NCI-H1436 treated with DMSO at 0.1 percent for 48 hours (cell line): Measurements from ENCODE around the gene CAPN10.

Experiments
- DNase-seq: peaks from one replicate; lab custom pipeline; 2025; lab: John Stamatoyannopoulos, UW

Gene CAPN10

DNA sequence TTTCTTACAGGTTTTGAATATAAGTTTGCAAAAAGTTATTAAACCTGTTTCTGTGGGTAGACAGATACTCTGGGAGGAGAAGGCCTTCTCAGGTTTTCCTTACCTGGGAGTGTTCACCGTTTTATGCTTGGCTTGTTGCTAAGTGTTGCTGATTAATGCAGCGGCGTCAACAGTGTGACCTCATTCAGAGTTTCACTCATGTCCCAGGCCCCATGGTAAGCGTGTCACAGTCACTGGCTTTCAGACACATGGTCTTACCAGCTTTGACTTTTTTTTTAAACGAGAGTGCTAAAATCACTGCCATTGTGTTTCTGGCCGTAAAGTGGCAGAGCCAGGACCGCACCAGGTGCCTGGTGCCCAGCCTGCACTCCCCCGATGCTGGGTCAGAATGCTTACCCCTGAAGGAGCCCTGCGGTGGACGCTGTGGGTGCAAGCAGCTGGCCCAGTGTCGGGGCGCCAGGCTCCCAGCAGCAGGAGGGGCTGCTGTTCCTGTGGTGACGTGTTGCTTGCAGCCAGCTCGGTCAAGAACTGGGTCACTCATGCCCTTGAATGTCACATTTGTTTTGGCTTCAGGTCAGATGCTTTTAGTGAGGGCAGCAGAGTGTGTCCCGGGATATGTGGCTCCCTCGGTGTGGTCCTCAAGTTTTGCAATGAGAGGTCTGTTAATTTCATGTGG, 3.5 kb downstream of the CAPN10 start:
- no peak for DNase-seq

GRCh38 chr2:240590681-240591111, 4.2 kb downstream of the CAPN10 start:
- DNase-seq, result no peak

DNA sequence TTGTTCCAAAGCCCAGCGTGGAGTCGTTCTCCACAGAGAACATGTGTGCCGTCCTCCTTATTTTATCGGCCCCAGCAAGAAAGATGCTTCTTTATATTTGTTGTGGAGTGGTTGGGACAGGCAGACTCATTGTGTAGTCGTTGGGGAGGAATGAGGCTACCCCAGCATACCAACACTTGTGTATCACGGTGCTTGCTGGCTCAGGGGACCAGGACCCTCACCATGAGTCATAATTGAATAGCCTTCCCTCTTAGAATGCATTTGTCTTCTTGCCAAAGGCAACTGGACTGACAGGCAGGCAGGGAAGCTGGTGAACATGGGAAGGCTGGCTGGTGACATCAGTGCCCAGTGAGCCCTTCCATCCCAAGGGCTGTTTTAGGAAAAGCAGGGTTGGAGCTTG, 4.7 kb downstream of the CAPN10 start:
- DNase-seq, result no peak

GRCh38 chr2:240591784-240592183, 5.2 kb downstream of the CAPN10 start:
- DNase-seq, result no peak

DNA sequence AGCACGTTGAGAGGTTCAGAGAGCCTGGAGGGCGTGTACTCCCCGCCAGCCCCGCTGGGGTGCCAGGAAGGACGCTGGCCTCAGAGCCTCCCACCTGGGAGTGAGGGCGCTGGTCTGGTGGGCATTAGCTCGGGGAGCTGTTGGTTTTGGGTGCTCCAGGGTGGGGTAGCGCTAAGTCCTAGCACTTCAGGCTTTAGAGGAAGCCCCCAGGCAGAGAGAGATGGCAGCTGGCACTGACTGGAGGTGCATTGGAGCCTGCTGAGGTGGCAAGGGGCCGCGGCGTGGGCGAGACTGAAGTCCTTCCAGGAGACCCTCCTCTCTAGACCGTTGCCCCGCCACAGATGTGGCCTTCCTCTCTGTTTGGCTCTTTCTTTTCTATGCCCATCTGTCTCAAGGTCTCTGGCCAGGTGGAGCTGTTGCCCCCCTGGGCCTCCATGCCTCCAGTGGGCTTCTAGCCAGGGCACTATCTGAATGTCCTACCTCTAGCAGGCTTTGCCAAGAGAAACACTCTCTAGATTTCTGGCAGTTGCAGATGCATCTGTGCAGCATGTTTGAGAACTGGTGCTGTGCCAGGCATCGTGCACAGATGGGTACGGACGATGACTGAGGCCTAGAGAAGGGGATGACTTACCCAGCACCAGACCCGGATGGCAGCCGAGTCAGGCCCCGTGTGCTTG, 6.6 kb downstream of the CAPN10 start:
- DNase-seq, result no peak

- no peak for DNase-seq
Measured at GRCh38 chr2:240593703-240594451, 7.3 kb downstream of the CAPN10 start.

DNA sequence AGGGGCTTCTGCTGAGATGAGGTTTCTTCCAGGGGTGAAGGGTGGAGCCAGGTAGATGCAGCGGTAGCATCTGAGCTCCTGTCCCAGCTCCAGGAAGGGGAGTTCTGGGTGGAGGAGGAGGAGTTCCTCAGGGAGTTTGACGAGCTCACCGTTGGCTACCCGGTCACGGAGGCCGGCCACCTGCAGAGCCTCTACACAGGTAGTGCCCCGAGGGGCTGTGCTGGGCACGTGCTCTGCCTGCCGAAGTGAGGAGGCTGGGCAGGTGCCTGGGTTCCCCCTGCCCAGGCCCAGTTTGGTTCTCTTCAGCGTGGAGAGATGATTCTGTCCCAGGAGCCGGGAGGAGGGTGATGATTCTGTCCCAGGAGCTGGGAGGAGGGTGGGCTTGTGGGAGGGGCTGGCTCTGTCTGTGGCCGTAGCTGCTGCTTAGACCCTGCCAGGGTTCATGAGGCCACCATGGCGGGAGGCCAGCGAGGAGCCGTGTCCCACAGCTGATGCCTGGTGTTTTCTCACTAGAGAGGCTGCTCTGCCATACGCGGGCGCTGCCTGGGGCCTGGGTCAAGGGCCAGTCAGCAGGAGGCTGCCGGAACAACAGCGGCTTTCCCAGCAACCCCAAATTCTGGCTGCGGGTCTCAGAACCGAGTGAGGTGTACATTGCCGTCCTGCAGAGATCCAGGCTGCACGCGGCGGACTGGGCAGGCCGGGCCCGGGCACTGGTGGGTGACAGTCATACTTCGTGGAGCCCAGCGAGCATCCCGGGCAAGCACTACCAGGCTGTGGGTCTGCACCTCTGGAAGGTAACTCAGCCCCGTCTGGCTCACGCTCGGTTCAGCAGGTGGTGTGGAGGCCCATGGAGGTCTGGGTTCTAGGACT, 8.2 kb downstream of the CAPN10 start:
- DNase-seq, result no peak

DNA sequence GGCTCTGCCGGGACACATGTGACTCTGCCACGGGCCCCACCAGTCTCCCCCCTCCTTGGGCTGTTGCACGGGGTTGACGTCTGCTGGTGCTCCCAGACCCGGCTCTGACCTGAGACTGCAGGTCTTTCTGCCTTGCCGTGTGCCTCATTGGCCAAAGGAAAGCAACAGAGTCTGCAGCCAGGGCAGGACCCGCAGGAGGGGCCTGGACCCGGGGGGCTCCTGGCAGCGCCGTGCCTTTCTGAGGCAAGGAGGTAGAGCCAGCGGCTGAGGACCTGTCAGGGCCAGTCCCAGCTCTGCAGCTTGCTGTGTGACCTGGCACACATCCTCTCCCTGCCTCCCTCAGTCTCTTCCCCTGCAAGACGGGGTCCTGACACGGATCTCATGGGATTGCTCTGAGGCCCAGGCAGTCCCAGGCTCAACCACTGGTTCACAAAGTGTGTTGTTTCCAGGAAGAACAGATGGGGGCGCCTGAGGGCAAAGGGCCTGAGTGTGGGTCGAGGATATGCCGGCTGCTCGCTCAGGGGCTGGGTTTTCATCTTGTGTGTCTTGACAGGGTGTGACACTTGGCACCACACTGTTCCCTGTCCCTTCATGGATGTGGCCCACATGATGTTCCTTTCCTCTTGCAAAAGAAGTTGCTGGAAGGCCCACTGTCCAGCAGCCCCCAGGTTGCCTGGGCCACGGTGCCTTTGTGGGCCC, 9.0 kb downstream of the CAPN10 start:
- DNase-seq, result no peak

DNA sequence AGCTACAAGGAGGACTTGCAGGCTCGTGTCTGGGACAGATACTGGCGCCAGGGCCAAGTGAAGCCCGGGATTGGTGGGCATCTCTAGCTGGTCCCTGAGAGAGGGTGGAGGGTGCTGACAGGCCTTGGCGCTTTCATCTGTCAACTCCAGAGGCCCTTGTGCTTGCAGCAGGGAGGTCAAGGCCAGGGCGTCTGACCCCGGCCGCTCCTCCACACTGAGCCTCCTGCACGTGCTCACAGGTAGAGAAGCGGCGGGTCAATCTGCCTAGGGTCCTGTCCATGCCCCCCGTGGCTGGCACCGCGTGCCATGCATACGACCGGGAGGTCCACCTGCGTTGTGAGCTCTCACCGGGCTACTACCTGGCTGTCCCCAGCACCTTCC, 9.5 kb downstream of the CAPN10 start:
- no peak for DNase-seq

GRCh38 chr2:240596491-240596931, 10.0 kb downstream of the CAPN10 start:
- no peak for DNase-seq

DNA sequence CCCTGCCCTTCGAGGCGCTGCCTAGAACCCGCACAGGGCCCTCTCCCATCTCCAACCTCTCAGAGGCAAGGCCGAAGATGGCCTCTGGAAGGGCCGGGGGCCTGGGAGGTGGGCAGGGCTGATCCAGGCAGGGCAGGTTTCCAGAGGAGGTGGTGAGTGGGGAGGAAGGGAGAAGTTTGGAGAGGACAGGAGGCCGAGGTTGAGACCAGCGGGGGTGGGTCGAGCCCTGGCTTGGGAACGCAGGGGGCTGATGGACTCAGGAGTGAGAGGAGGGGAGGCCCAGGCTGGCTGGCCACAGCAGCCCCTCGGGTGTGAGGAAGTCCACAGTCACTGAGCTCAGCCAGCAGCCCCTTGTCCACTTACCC, 10.5 kb downstream of the CAPN10 start:
- no peak for DNase-seq

DNA sequence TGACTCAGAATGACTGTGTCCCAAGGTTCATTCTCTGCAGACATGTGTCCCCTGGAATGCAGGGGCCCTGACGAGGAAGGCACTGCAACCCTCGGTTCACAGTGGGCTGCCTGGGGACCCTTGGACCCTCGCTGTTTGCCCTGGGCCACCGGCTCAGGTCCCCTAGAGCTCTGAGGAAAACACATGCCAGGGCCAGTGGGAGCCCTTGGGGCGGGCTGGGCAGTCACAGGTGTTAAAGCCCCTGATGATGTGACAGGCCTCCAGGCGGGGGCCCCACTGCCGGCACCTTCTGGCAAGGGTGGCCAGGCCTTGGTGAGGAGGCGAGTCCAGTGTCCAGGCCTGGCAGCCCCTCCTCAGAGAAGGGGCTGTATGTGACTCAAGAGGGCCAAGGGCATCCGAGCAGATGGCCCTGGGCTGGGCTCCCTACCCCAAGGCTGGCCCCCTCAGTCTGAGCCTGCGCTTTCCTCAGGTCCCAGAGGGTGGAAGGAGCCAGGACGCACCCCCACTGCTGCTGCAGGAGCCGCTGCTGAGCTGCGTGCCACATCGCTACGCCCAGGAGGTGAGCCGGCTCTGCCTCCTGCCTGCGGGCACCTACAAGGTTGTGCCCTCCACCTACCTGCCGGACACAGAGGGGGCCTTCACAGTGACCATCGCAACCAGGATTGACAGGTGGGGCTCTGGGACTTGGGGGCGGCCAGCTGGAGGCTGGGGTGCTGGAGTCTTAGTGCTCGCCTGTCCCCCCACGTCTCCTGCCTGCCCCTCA, 11.1 kb downstream of the CAPN10 start:
- DNase-seq, result no peak

GRCh38 chr2:240598311-240598911, 11.9 kb downstream of the CAPN10 start:
- DNase-seq, result no peak

DNA sequence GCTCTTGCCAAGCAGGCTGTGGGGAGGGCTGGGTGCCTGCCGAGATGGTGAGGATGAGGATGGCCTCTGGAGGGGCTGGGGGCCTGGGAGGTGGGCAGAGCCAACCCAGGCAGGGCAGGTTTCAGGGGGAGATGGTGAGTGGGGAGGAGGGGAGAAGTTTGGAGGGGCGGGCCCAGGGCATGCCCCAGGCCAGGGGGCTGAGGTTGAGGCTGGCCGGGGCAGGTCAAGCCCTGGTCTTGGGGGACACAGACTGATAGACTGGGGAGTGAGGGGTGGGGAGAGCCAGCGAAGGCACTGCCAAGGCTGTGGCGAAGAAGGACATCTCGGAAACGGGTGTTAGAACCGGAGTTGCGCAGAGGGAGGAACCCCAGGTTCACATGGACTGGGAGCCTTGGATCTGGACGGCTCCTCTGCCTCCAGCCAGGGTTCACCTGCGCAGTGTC, 12.6 kb downstream of the CAPN10 start:
- DNase-seq, result no peak

DNA sequence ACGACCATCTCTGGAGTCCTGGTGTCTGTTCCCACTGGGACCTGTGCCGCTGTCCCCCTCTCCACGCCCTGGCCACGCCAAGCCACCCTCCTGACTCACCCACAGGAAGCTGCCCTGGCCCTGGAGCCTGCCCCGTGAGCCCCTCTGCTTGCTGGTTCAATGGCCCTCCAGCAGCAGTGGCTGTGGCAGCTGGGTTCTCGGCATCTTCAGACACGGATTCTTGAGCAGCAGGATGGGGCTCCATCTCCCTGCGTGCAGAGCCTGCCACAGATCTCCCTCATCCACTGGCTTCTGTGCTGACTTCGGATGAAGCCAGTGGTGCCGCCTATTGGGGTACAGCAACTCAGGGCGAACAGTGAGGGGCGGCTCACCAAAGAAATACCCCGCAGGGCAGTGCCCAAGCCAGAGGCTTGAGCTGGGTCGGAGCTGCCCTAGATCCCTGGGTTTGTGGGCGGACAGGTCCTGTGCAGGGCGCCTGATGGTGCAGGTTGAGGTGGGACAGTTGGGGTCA, 14.0 kb downstream of the CAPN10 start:
- DNase-seq, result no peak

- DNase-seq, result no peak
Measured at GRCh38 chr2:240601061-240601830, 14.7 kb downstream of the CAPN10 start.

GRCh38 chr2:240601831-240602160, 15.3 kb downstream of the CAPN10 start:
- DNase-seq, result no peak

GRCh38 chr2:240602266-240603050, 15.9 kb downstream of the CAPN10 start:
- no peak for DNase-seq
